ENCODE results near the gene KRT15. TPM values are rescaled to one million over a fixed set of nuclear protein-coding genes. Genes with fewer than 3 reads are reported as not detected.

KRT15 gene
- total and polyA plus RNA-seq, 4 donors = 15.2 to 51.7 (median 27.0) TPM

GRCh38 chr17:41556306-41556705 lies 37.6 kb upstream of the KRT15 start:
- TF ChIP-seq CTCF (IDR thresholded peaks at IDR 0.05; ENCODE audit: control extremely low read depth, extremely low read depth) = no peak
- no peaks in the 10 kb centered on the region for H3K4me1 ChIP-seq (ENCODE audit: control insufficient read depth in 5 of 5, insufficient read depth in 5 of 5, low read length in 5 of 5)
- peaks cover 0 to 8% (median 2%) of the 10 kb centered on the region in 3 donors for H3K27me3 ChIP-seq (ENCODE audit: control insufficient read depth in 3 of 3, insufficient read depth in 3 of 3, low read length in 2 of 3)
- no peak overlapping the region for H3K4me3 ChIP-seq
- H3K9me3 ChIP-seq (ENCODE audit: control insufficient read depth in 4 of 4, insufficient read depth in 3 of 4, low read length in 3 of 4) = peaks cover 0 to 2% (median 0%) of the 10 kb centered on the region in 4 donors
- 57 to 75% methylated on average over 5 of the region's 5 CpGs for WGBS, 2 donors
- H3K36me3 ChIP-seq (ENCODE audit: control insufficient read depth in 4 of 4, insufficient read depth in 4 of 4, low read length in 4 of 4) = no peaks in the 10 kb centered on the region
- DNase-seq (no peak), ATAC-seq (ENCODE audit: insufficient read depth, low FRiP score) (no peak)
- H3K9ac ChIP-seq (ENCODE audit: insufficient read depth in 1 of 2, low read length in 2 of 2) = no peak overlapping the region
- H3K27ac ChIP-seq (ENCODE audit: low read depth in 1 of 2, low read length in 1 of 2) = no peak overlapping the region

- H3K9me3 ChIP-seq (ENCODE audit: control insufficient read depth in 4 of 4, insufficient read depth in 3 of 4, low read length in 3 of 4) = peaks cover 0 to 2% (median 0%) of the 10 kb centered on the region in 4 donors
- no peak for TF ChIP-seq CTCF (IDR thresholded peaks at IDR 0.05; ENCODE audit: control extremely low read depth, extremely low read depth)
- no peak overlapping the region for H3K4me3 ChIP-seq
- ATAC-seq (ENCODE audit: insufficient read depth, low FRiP score) (no peak), DNase-seq (no peak)
- no peak overlapping the region for H3K27ac ChIP-seq (ENCODE audit: low read depth in 1 of 2, low read length in 1 of 2)
- 69 to 77% methylated on average over 5 of the region's 5 CpGs for WGBS, 2 donors
- peaks cover 0 to 4% (median 2%) of the 10 kb centered on the region in 3 donors for H3K27me3 ChIP-seq (ENCODE audit: control insufficient read depth in 3 of 3, insufficient read depth in 3 of 3, low read length in 2 of 3)
- no peak overlapping the region for H3K9ac ChIP-seq (ENCODE audit: insufficient read depth in 1 of 2, low read length in 2 of 2)
- no peaks in the 10 kb centered on the region for H3K4me1 ChIP-seq (ENCODE audit: control insufficient read depth in 5 of 5, insufficient read depth in 5 of 5, low read length in 5 of 5)
- H3K36me3 ChIP-seq (ENCODE audit: control insufficient read depth in 4 of 4, insufficient read depth in 4 of 4, low read length in 4 of 4) = no peaks in the 10 kb centered on the region
These were observed 36.6 kb upstream of the KRT15 start for GRCh38 chr17:41555105-41555887.

DNA sequence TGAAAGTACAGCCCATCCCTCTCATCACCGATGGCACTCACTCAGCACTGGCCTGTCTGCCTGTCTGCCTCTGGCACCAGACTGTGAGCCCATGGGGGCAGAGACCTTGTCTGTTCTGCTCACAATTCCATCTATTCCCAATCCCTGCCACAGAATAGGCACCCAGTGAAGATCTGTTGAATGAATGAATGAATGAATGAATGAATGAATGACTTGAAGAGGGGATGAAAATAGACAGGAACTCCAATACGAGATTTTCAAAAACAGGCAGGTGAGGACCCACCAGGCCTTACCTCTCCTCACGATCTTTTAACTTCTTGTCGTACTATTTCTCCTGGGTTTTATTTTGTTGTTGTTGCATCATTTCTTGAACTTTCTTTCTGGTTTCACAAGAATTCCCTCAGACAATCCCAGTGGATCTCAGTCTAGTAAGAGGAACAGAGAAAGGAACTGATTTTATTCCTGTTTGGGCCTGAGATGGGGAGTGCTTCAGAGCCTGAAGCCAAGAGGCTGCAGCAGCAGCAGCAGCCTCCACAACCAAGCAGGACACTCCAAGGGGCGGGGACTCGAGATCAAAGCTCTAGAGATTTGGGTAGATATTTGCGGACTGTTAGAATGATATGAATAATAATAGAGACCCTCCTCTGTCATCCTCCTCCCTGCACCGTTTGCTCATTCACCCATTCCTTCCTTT lies 35.4 kb upstream of the KRT15 start:
- ATAC-seq (ENCODE audit: insufficient read depth, low FRiP score) (no peak), DNase-seq (no peak)
- Histone ChIP-seq H3K9ac (ENCODE audit: insufficient read depth in 1 of 2, low read length in 2 of 2) (no peak overlapping the region), H3K4me3 (no peak overlapping the region), H3K4me1 (ENCODE audit: control insufficient read depth in 5 of 5, insufficient read depth in 5 of 5, low read length in 5 of 5) (peaks cover 0 to 4% (median 0%) of the 10 kb centered on the region in 5 donors), H3K9me3 (ENCODE audit: control insufficient read depth in 4 of 4, insufficient read depth in 3 of 4, low read length in 3 of 4) (peaks cover 0 to 2% (median 0%) of the 10 kb centered on the region in 4 donors), H3K27me3 (ENCODE audit: control insufficient read depth in 3 of 3, insufficient read depth in 3 of 3, low read length in 2 of 3) (peaks cover 0 to 4% (median 2%) of the 10 kb centered on the region in 3 donors), H3K36me3 (ENCODE audit: control insufficient read depth in 4 of 4, insufficient read depth in 4 of 4, low read length in 4 of 4) (no peaks in the 10 kb centered on the region), H3K27ac (ENCODE audit: low read depth in 1 of 2, low read length in 1 of 2) (no peak overlapping the region)
- no peak for TF ChIP-seq CTCF (IDR thresholded peaks at IDR 0.05; ENCODE audit: control extremely low read depth, extremely low read depth)
- 76 to 85% methylated on average over 8 of the region's 8 CpGs for WGBS, 2 donors
